ENCODE results near the gene MVB12A. TPM values are rescaled to one million over a fixed set of nuclear protein-coding genes. Genes with fewer than 3 reads are reported as not detected.

Gene MVB12A
- total RNA-seq, 6 experiments from 2014 or later = 45.2 to 49.2 (median 47.2) TPM

- H3K36me3 Mint-ChIP-seq (ENCODE audit: low read depth) = no peaks in the 10 kb centered on the region
- H3K4me1 Mint-ChIP-seq (ENCODE audit: low read depth) = no peaks in the 10 kb centered on the region
- no peak overlapping the region for H3K27ac Mint-ChIP-seq
- no peak for DNase-seq
- no peak overlapping the region for H3K4me3 Mint-ChIP-seq
- no peaks in the 10 kb centered on the region; the same call in 1 of the 2 replicates for H3K9me3 Mint-ChIP-seq
- peaks cover 21% of the 10 kb centered on the region for H3K27me3 Mint-ChIP-seq (ENCODE audit: insufficient read depth)
- TF ChIP-seq, protein P1, sequence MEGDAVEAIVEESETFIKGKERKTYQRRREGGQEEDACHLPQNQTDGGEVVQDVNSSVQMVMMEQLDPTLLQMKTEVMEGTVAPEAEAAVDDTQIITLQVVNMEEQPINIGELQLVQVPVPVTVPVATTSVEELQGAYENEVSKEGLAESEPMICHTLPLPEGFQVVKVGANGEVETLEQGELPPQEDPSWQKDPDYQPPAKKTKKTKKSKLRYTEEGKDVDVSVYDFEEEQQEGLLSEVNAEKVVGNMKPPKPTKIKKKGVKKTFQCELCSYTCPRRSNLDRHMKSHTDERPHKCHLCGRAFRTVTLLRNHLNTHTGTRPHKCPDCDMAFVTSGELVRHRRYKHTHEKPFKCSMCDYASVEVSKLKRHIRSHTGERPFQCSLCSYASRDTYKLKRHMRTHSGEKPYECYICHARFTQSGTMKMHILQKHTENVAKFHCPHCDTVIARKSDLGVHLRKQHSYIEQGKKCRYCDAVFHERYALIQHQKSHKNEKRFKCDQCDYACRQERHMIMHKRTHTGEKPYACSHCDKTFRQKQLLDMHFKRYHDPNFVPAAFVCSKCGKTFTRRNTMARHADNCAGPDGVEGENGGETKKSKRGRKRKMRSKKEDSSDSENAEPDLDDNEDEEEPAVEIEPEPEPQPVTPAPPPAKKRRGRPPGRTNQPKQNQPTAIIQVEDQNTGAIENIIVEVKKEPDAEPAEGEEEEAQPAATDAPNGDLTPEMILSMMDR (IDR thresholded peaks at IDR 0.05) = no peak
These were observed 36.3 kb downstream of the MVB12A start for GRCh38 chr19:17456127-17456526.

DNA sequence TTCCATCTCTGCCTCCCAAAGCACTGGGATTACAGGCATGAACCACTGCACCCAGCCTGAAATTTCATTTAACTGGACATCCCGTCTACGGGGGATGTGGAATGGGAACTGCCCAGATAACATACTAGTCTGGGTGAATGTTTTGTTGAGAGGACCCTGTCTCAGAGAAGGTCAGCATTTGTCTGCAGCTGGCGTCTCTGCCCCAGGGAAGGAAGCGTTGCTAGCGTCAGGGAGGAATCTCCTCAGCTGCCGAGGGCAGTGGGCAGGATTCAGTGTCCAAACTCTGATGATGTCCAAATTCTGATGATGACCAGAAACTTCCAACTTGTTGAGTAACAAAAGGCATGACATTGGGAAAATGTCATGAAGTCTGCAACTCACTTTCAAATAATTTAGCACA lies 37.8 kb downstream of the MVB12A start:
- Mint-ChIP-seq H3K27ac (no peak overlapping the region), H3K4me3 (no peak overlapping the region), H3K9me3 (no peaks in the 10 kb centered on the region; the same call in 1 of the 2 replicates), H3K4me1 (ENCODE audit: low read depth) (no peaks in the 10 kb centered on the region), H3K36me3 (ENCODE audit: low read depth) (no peaks in the 10 kb centered on the region), H3K27me3 (ENCODE audit: insufficient read depth) (peaks cover 27% of the 10 kb centered on the region)
- DNase-seq = no peak
- TF ChIP-seq, protein P1 (IDR thresholded peaks at IDR 0.05) = no peak

- no peak for DNase-seq
- H3K27me3 Mint-ChIP-seq (ENCODE audit: insufficient read depth) = peaks cover 20% of the 10 kb centered on the region
These were observed 39.1 kb downstream of the MVB12A start for GRCh38 chr19:17458970-17459369.

DNA sequence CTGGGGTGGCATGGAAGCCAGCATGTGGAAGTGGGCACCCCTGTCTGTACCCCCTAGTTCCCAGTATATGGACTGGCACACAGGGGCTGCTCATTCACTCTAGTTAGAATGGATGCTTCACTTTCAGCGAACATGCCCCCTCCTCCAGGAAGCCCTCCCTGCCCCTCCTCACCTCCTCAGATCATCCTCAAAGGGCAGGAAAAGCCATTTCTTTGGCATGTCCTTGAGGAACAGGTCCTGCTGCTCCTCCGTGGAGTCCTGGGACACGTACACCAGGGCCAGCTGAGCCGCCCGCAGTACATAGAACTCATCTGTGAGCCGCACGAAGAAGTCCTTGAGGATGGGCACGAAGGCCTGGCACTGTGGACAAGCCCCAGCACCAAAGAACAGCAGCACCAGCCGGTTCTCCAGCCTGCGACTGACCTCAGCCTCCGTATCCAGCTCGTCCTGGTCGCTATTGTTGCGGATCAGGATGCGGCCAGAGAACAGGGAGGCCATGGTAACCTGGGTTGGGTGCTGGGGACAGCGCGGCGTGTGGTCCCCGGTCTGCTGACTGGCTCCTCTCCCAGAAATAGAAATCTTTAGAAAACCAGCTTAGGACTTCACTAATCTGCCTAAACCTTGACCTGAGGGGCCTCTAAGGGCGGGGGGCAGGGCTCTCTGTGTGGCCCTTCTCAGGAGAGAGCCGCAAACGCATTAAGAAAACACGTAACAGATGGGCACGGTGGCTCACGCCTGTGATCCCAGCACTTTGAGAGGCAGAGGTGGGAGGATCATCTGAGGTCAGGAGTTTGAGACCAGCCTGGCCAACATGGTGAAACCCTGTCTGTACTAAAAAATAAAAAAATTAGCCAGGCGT lies 40.8 kb downstream of the MVB12A start, which contains the start of gene NXNL1:
Gene NXNL1, minus strand, starts transcription at position 555 of the 859 bp plus-strand sequence. Its CDS starts 57 bp downstream, at position 498.
- Mint-ChIP-seq H3K4me1 (ENCODE audit: low read depth) (no peaks in the 10 kb centered on the region), H3K27me3 (ENCODE audit: insufficient read depth) (peaks cover 13% of the 10 kb centered on the region), H3K27ac (no peak within 1 kb of the TSS), H3K4me3 (no peak within 1 kb of the TSS), H3K36me3 (ENCODE audit: low read depth) (no peaks in the 10 kb centered on the region), H3K9me3 (no peaks in the 10 kb centered on the region)
- DNase-seq = no peak
- TF ChIP-seq, protein P1 (IDR thresholded peaks at IDR 0.05) = no peak

More at GRCh38 chr19:17458970-17459369, 39.1 kb downstream of the MVB12A start:
- no peaks in the 10 kb centered on the region for H3K9me3 Mint-ChIP-seq
- H3K4me1 Mint-ChIP-seq (ENCODE audit: low read depth) = no peaks in the 10 kb centered on the region
- H3K36me3 Mint-ChIP-seq (ENCODE audit: low read depth) = no peaks in the 10 kb centered on the region
- H3K4me3 Mint-ChIP-seq = no peak overlapping the region
- TF ChIP-seq, protein P1 (IDR thresholded peaks at IDR 0.05) = no peak
- no peak overlapping the region for H3K27ac Mint-ChIP-seq

GRCh38 chr19:17466487-17466850 lies 46.6 kb downstream of the MVB12A start:
- H3K4me1 Mint-ChIP-seq (ENCODE audit: low read depth) = peaks cover 25% of the 10 kb centered on the region
- H3K9me3 Mint-ChIP-seq = no peaks in the 10 kb centered on the region
- TF ChIP-seq, protein P1 (IDR thresholded peaks at IDR 0.05) = no peak; the same call in none of the 2 replicates
- no peaks in the 10 kb centered on the region for H3K36me3 Mint-ChIP-seq (ENCODE audit: low read depth)
- H3K4me3 Mint-ChIP-seq = no peak overlapping the region
- H3K27me3 Mint-ChIP-seq (ENCODE audit: insufficient read depth) = peaks cover 6% of the 10 kb centered on the region
- no peak for DNase-seq
- H3K27ac Mint-ChIP-seq = no peak overlapping the region

All from HFFc6 (cell line).